ENCODE measurements around the gene NRSN2. TPM values are rescaled to one million over a fixed set of nuclear protein-coding genes. Genes with fewer than 3 reads are reported as not detected.

Gene NRSN2
- total and polyA plus RNA-seq, 2 donors (not counting 3 experiments of a cell fraction or from before 2014, with no cell fraction given): 36.9 to 64.1 TPM

DNA sequence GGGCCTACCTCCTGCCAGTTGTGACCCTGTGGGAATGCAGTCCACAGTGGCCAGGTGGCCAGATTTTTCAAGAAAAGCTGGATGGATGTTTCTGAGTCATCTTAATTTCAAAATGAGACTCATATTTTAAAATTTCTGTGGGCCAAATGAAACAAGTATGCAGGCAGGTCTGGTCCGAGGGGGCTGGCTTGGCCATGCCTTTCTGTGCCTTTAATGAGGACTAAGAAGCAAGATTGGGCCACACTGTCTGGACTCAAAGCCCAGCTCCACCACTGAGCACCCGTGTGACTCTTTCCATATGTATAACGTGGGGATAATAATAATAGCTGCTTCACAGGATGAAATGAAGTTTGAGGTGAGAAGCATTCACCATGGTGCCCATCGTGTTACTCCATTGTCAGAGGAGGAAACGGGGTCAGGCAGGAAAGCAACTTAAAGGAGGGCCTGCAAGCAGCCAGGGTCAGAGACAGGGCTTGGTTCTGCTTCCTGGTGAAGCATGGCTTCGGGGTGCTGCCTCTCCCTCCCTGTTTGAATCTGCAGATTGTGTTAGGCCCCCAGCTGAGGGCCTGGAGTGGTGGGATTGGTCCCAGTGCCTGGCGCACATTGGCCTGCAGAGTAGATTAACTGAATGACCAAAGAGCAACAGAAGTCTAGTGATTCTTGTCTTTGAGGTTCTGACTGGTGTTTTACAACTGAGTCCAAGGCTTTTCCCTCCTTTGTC is 17.8 kb upstream of the NRSN2 start:
- Histone ChIP-seq H3K4me2 (ENCODE audit: insufficient read depth, low read length) (no peak overlapping the region), H3K9me3 (replicated peaks; ENCODE audit: control insufficient read depth, insufficient read depth, low read length) (no peaks in the 10 kb centered on the region), H2AFZ (ENCODE audit: low read depth, low read length) (no peak overlapping the region), H4K20me1 (replicated peaks; ENCODE audit: control insufficient read depth, extremely low read depth, insufficient read depth, low read length) (no peaks in the 10 kb centered on the region), H3K79me2 (ENCODE audit: control insufficient read depth, insufficient read depth, low read length) (peaks cover 15% of the 10 kb centered on the region), H3K4me1 (ENCODE audit: control insufficient read depth, extremely low read depth, insufficient read depth, low read length) (peaks cover 20% of the 10 kb centered on the region), H3K27me3 (ENCODE audit: control insufficient read depth in 2 of 2, insufficient read depth in 2 of 2, low read length in 2 of 2) (no peaks in the 10 kb centered on the region), H3K4me3 (replicated peaks in 1 of 3; ENCODE audit: insufficient read depth in 1 of 3, low read depth in 1 of 3, low read length in 3 of 3) (no peak overlapping the region), H3K27ac (ENCODE audit: insufficient read depth, low read depth, low read length) (no peak overlapping the region), H3K9me1 (replicated peaks; ENCODE audit: control insufficient read depth, extremely low read depth, insufficient read depth, low read length) (no peaks in the 10 kb centered on the region), H3K9ac (replicated peaks; ENCODE audit: extremely low read depth, insufficient read depth, low read length) (no peak overlapping the region), H3K36me3 (ENCODE audit: control insufficient read depth in 2 of 2, extremely low read depth in 1 of 2, insufficient read depth in 2 of 2, low read length in 2 of 2) (no peaks in the 10 kb centered on the region)
- DNase-seq (ENCODE audit: low read depth, low spot score) (peak; percentile 18), FAIRE-seq (peak; percentile 31)
- dilution Hi-C loops (cut with MboI; ENCODE audit: extremely low pct_ligation_motif_present, low sequenced_read_pairs) (no loop called here), intact Hi-C loops (cut with micrococcal nuclease) (no loop called here)
- no peak for TF ChIP-seq MYC (IDR thresholded peaks at IDR 0.05; ENCODE audit: low read depth, low read length)
- no peak for TF ChIP-seq POLR2A (IDR thresholded peaks at IDR 0.05; ENCODE audit: low read depth, low read length)
- TF ChIP-seq, protein P1, sequence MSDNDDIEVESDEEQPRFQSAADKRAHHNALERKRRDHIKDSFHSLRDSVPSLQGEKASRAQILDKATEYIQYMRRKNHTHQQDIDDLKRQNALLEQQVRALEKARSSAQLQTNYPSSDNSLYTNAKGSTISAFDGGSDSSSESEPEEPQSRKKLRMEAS (IDR thresholded peaks at IDR 0.05; ENCODE audit: insufficient read depth, insufficient read length): no peak
- TF ChIP-seq EZH2 (IDR thresholded peaks at IDR 0.05; ENCODE audit: borderline replicate concordance, low read depth, low read length, severe bottlenecking): no peak
- no peak for TF ChIP-seq POLR2AphosphoS5 (IDR thresholded peaks at IDR 0.05; ENCODE audit: insufficient read depth, low read depth, low read length)
- no peak for TF ChIP-seq JUN (IDR thresholded peaks at IDR 0.05; ENCODE audit: borderline replicate concordance, insufficient read depth, insufficient read length, low read depth)
- ChIA-PET CTCF (interaction anchor here (0.8 to 4.6 kb wide), 13 partner anchors 11 to 121 kb away, joined by 3 to 66 read pairs (median 19); partner anchors contain the start of genes DEFB132, NRSN2 and ZCCHC3), POLR2A (interaction anchor here (2.0 kb wide), 1 partner anchor 17 kb away, joined by 4 read pairs; no protein-coding TSS in a partner anchor)
- BruUV-seq (replicated peaks): no TSS peak

DNA sequence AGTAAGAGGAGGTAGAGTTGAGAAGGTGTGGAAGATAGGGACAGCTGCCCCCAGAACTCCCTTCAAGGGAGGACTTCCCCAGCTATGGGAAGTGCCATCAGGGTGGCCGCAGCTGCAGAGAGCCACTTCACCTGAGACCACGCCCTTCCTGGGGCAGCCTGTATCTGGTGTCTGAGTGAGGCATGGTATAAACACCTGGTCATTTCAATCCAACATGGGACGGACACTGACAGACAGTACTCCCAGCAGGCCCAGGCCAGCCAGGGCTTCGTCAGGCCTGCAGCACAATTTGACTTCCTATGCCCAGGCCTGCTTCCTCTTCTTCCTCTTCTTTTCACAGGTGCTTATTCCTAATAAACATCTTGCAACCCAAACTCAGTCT is 17.1 kb upstream of the NRSN2 start:
- no peaks in the 10 kb centered on the region for H3K9me1 ChIP-seq (replicated peaks; ENCODE audit: control insufficient read depth, extremely low read depth, insufficient read depth, low read length)
- ChIA-PET CTCF (interaction anchor here (1.0 to 4.6 kb wide), 14 partner anchors 10 to 316 kb away, joined by 3 to 66 read pairs (median 16); partner anchors contain the start of genes DEFB132, NRSN2 and ZCCHC3), POLR2A (interaction anchor here (2.0 kb wide), 1 partner anchor 16 kb away, joined by 4 read pairs; no protein-coding TSS in a partner anchor)
- no peaks in the 10 kb centered on the region for H3K27me3 ChIP-seq (ENCODE audit: control insufficient read depth in 2 of 2, insufficient read depth in 2 of 2, low read length in 2 of 2)
- H3K79me2 ChIP-seq (ENCODE audit: control insufficient read depth, insufficient read depth, low read length): peaks cover 15% of the 10 kb centered on the region
- peaks cover 19% of the 10 kb centered on the region for H3K4me1 ChIP-seq (ENCODE audit: control insufficient read depth, extremely low read depth, insufficient read depth, low read length)
- DNase-seq (ENCODE audit: low read depth, low spot score): no peak
- H2AFZ ChIP-seq (ENCODE audit: low read depth, low read length): no peak overlapping the region
- H3K9ac ChIP-seq (replicated peaks; ENCODE audit: extremely low read depth, insufficient read depth, low read length): no peak overlapping the region
- dilution Hi-C loops (cut with MboI; ENCODE audit: extremely low pct_ligation_motif_present, low sequenced_read_pairs) (no loop called here), intact Hi-C loops (cut with micrococcal nuclease) (loop anchor here (1.0 kb wide), 4 partner anchors 33 to 121 kb away; partner anchors contain the start of gene ZCCHC3)
- H3K36me3 ChIP-seq (ENCODE audit: control insufficient read depth in 2 of 2, extremely low read depth in 1 of 2, insufficient read depth in 2 of 2, low read length in 2 of 2): no peaks in the 10 kb centered on the region
- no TSS peak for BruUV-seq (replicated peaks)
- H3K27ac ChIP-seq (ENCODE audit: insufficient read depth, low read depth, low read length): no peak overlapping the region
- H4K20me1 ChIP-seq (replicated peaks; ENCODE audit: control insufficient read depth, extremely low read depth, insufficient read depth, low read length): no peaks in the 10 kb centered on the region
- TF ChIP-seq GATA2 (IDR thresholded peaks at IDR 0.05; ENCODE audit: insufficient read depth, insufficient read length, low read depth, low read length): no peak
- TF ChIP-seq MYC (IDR thresholded peaks at IDR 0.05; ENCODE audit: low read depth, low read length): no peak
- TF ChIP-seq, protein P2, sequence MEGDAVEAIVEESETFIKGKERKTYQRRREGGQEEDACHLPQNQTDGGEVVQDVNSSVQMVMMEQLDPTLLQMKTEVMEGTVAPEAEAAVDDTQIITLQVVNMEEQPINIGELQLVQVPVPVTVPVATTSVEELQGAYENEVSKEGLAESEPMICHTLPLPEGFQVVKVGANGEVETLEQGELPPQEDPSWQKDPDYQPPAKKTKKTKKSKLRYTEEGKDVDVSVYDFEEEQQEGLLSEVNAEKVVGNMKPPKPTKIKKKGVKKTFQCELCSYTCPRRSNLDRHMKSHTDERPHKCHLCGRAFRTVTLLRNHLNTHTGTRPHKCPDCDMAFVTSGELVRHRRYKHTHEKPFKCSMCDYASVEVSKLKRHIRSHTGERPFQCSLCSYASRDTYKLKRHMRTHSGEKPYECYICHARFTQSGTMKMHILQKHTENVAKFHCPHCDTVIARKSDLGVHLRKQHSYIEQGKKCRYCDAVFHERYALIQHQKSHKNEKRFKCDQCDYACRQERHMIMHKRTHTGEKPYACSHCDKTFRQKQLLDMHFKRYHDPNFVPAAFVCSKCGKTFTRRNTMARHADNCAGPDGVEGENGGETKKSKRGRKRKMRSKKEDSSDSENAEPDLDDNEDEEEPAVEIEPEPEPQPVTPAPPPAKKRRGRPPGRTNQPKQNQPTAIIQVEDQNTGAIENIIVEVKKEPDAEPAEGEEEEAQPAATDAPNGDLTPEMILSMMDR (IDR thresholded peaks at IDR 0.05; ENCODE audit: extremely low read depth in 1 of 2, insufficient read depth in 1 of 2, low read depth in 1 of 2, low read length in 2 of 2): no peak
- no peak for TF ChIP-seq FOS (IDR thresholded peaks at IDR 0.05; ENCODE audit: borderline replicate concordance, insufficient read depth, low read length)
- TF ChIP-seq, protein P1 (IDR thresholded peaks at IDR 0.05; ENCODE audit: insufficient read depth, insufficient read length): no peak
- TF ChIP-seq POLR2AphosphoS5 (IDR thresholded peaks at IDR 0.05; ENCODE audit: insufficient read depth, low read depth, low read length): no peak
- TF ChIP-seq EZH2 (IDR thresholded peaks at IDR 0.05; ENCODE audit: borderline replicate concordance, low read depth, low read length, severe bottlenecking): no peak
- TF ChIP-seq POLR2A (IDR thresholded peaks at IDR 0.05; ENCODE audit: low read depth, low read length): no peak
- TF ChIP-seq JUN (IDR thresholded peaks at IDR 0.05; ENCODE audit: borderline replicate concordance, insufficient read depth, insufficient read length, low read depth): no peak
- H3K4me2 ChIP-seq (ENCODE audit: insufficient read depth, low read length): no peak overlapping the region
- no peak for FAIRE-seq
- no peaks in the 10 kb centered on the region for H3K9me3 ChIP-seq (replicated peaks; ENCODE audit: control insufficient read depth, insufficient read depth, low read length)
- H3K4me3 ChIP-seq (replicated peaks in 1 of 3; ENCODE audit: insufficient read depth in 1 of 3, low read depth in 1 of 3, low read length in 3 of 3): no peak overlapping the region
